Suppressor macrophage (primary cell): ENCODE data around the gene SERHL2.
"Not testable (repeated sequence)": the region's sequence is repeated elsewhere in the genome, so short reads cannot be mapped to it uniquely, and the experiment has no call there.

ENCODE experiments used
- DNase-seq, 4 experiments: peaks; one replicate each; pipeline ENCODE4 v3.0.0-alpha.2; 2020 to 2022
- total RNA-seq, 17 experiments: gene quantifications; one replicate each; lab custom pipeline; 2026; ENCODE audit warnings: mixed read lengths in 6 of 17, inconsistent platforms in 3 of 17; lab: John Stamatoyannopoulos, UW

SERHL2 gene, protein sequence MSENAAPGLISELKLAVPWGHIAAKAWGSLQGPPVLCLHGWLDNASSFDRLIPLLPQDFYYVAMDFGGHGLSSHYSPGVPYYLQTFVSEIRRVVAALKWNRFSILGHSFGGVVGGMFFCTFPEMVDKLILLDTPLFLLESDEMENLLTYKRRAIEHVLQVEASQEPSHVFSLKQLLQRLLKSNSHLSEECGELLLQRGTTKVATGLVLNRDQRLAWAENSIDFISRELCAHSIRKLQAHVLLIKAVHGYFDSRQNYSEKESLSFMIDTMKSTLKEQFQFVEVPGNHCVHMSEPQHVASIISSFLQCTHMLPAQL
- total RNA-seq: 0.04 to 1.2 (median 0.15) reads per million in 17 experiments

DNA sequence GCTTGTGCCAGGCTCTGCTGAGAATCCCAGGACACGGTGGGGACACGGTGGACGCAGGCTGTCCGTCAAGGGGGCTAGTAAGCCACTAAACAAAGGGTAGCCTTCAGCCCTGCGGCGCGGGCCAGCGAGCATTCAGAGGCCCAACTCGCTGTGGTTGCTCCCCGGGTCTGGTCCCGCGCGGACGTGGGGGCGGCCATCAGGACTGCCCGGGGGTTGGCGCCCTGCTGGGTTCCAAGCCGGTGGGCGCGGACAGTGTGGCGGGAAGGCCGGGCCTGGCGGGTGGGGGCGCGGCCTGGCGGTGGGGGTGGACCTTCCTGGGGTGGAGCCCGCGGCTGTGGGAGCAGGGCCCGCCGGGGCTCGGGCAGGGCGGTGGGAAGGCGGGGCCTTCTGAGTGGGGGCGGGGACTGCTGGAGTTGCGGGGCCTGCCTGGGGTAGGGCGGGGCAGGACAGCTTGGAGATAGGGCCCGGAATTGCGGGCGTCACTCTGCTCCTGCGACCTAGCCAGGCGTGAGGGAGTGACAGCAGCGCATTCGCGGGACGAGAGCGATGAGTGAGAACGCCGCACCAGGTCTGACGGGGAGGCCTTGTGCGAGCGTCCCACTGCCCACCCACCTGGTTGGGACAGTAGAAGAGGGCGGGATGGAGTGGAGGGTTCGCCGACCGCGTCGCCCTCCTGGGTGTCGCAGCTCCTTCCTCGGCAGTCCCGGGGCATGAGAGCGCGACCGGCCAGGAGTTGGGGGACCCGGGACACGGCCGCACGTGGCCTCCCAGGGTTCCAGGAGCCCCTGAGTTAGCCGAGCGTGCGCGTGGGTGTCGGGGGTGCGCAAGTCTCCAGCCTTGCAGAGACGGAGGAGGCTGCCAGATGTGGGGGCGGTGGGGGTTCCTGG lies at the start of gene SERHL2:
Gene SERHL2, plus strand, starts transcription at position 482 of the 887 bp plus-strand sequence. Its CDS starts 65 bp downstream, at position 547.
- DNase-seq: peak; percentile 81 to 90 (median 84)

DNA sequence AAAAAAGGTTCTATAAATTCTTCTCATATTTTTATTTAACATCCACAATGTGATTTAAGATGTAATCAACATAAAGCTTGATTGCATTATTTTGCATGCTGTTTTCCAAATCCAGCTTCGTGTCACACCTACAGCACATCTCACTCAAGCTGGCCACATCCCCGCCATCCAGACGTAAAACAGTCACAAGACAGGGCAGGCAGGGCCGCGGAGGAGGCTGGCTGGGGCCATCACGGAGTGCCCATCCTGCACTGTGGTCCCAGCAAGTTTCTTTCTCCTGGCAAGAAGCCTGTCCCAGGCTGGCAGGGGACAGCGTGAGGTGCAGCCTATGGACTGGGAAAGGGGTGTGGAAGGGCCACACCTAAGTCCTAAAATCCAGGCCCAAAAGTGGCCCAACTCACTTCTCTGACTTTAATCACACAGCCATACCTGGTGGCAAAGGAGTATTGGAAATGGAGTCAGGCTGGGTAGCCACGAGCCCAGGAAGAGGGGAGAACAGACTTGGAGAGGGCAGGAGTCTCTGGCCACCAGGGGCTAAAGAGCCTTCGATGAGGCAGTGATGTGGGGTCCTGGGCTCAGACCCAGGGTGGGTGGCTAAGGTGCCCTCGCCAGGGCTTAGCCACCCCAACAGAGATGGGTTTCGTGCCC lies 45.3 kb upstream of the SERHL2 start:
- DNase-seq: not testable (repeated sequence)

DNA sequence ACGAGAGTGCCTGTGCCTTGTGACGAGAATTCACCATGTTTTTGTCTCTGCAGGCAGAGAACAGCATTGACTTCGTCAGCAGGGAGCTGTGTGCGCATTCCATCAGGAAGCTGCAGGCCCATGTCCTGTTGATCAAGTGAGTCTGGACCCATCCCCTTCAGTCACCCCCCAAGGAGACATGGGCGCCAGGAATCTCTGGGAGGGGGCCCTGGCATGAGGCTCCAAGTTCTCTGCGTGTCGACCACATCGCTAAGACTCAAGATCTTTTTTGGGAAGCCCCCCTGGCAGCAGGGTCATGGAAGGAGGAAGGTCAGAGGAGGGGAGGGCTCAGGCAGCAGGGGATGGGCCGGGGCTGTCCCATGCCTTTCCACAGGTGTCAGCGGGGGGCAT lies 44.8 kb upstream of the SERHL2 start:
- not testable (repeated sequence) for DNase-seq

DNA sequence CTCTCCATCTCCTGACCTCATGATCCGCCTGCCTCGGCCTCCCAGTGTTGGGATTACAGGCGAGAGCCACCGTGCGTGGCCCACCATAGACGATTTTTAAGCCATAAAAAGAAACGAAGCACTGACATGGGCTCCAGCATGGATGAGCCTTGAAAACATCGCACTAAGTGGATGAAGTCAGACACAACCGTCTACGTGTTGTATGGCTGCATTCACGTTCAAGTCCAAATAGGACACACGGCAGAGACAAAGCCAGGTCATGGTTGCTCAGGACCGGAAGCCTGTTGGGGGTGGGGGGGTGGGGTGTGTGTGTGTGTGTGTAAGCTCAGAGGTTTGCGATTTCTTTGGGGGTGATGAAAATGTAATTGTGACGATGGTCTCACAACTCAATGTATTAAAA lies 44.2 kb upstream of the SERHL2 start:
- no peak for DNase-seq

DNA sequence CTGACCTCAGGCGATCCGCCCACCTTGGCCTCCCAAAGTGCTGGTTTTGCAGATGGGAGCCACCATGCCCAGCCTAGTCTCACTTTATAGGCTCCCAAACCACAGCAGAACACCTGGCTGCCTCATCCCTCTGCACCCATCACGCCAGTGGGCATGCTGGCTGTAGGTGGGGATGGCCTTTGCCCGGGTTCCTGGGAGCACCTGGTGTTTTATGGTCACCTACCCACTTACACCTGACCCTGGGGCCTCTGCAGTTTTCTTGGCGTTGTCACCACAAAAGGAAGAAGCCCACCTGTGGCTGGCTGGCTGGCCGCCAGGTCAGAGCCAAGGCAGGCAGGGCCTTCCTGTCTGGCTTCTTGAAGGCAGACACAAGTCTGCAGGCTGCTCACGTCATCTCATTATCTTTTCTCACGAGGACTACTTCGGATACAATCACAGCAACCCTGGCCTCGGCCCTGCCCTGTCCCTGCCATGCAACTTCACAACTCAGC lies 42.3 kb upstream of the SERHL2 start:
- DNase-seq: no peak

DNA sequence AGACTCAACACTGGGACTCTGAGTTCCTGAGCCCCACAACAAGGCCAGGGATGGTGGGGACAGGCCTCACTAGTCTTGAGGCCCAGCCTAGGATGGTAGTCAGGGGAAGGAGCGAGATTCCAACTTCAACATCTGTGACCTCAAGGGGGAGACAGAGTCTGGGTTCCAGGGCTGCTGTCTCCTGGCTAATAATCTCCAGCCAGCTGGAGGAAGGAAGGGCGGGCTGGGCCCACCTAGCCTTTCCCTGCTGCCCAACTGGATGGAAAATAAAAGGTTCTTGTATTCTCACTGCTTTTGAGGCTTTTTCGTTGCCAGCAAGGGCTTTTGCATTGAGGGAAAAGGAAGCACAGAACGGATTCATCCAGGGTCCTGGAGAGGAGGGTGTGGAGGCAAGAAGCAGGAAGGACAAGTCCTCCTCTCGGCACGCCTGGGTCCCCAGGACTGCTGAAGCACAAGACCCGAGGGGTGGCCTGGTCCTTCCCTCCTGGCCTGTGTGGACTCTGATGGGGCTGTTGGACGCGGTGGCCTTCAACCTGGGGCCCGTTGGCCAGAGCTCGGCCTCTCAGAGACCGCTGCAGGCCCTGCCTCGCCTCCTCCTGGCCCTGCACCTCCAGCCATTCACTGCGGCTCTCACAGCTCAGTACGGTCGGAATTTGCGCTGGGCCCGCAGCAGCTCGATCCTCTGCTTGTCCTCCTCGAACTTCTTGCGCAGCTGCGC lies 41.3 kb upstream of the SERHL2 start:
- DNase-seq: not testable (repeated sequence)

DNA sequence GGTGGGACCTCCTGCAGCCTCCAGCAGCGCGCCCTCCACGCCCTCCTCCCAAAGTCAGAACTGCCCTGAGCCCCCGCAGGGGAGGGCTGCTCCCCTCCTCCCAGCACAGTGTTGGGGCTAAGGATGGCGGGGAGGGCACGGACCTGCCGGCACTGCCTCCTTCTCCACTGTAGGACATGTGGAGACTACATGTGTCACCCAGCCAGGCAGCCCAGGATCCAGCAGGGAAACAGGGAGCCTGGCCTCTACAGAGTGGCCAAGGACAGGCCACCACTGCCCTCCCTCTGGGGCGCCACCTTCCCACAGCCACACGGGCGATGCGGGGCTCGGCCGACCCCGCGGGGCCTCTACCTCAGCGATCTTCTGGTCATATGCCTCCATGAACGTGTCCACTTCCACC lies 39.4 kb upstream of the SERHL2 start:
- not testable (repeated sequence) for DNase-seq

DNA sequence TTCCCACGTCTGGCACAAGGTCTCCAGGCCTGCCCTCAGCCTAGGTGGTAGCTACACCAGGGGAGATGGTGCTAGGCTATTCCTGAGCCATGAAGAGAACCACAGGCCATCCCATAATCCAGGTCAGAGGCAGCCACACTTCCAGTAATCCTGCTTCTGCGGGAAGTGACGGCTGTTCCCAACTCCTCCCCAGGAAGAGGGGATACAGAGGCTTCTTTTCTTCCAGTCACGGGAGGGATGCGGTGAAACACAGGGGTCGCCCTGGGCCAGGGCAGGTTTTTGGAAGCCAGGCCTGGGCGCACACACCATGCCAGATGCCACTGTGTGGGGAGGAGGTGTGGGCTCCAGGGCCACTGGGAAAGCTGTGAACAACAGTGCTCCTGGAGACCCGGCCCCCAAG lies 38.5 kb upstream of the SERHL2 start:
- DNase-seq: not testable (repeated sequence)

DNA sequence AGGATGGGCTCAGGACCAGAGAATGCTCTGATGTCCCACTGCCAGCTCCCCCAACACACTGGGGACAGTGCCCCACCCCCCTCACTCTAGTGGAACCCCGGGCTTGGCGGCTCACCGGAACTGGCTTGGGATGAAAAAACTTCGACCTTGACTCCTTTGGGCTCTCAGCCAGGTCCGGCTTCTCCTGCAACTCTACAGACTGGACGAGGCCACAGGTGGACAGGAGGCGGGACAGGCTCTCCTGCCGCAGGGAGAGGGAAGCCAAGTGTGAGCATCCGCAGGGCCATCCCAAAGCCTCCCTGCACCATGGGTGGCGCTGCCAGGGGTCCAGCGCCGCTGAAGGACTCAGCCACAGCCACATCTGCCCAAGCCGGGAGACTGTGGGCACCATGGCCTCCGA lies 37.9 kb upstream of the SERHL2 start:
- DNase-seq: no peak

DNA sequence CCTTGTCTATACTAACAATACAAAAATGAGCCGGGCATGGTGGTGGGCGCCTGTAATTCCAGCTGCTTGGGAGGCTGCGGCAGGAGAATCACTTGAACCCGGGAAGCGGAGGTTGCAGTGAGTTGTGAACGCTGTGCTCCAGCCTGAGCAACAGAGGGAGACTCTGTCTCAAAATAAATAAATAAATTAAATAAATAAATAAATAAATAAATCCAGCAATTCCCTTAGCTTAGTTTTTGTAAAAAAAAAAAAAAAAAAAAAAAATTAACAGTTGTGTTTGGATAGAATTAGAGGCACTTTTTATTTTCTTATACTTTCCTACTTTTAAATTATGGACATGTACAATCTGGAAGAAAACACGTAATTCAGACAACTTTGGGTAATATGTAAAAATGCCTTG lies 36.7 kb upstream of the SERHL2 start:
- not testable (repeated sequence) for DNase-seq

DNA sequence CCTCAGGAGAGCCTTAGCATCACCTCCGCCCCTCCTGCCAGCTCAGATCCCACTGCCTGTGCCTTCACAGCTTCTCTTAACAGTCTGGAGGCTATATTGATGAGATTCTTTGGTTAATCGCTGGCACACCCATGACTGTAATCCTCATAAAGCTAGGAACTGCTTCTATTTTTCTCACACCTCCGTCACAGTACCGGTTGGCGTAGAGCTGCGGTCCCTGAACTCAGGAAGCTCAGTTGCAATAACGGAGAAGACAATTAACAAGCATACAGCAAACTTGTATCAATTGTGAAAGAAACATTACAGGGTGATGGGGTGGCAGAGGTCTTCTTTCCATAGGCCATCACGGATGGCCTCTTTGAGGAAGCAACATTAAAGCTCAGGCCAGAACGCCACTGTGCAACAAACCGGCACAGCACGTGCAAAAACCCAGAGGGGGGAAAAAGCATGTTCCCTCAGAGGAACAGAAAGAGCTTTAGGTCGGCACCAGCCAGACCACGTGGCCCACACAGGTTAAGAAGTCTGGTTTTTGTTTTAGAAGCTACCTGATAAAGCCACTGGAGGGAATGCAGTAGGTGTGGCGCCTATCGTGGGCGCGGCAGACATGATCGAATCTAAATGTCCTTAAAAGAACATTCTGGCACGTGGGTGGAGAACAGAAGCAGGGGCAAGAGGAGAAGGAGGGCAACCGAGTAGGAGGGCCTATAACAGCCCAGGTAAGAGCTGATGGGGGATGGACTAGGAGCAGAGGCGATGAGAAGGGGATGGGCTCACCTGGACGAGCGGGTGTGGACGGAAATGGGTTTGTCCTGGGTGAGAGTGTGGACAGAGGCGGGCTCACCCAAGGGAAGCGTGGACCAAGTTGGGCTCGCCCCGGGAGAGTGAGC lies 34.9 kb upstream of the SERHL2 start:
- peak in 1 of 4 experiments; percentile 20 for DNase-seq

DNA sequence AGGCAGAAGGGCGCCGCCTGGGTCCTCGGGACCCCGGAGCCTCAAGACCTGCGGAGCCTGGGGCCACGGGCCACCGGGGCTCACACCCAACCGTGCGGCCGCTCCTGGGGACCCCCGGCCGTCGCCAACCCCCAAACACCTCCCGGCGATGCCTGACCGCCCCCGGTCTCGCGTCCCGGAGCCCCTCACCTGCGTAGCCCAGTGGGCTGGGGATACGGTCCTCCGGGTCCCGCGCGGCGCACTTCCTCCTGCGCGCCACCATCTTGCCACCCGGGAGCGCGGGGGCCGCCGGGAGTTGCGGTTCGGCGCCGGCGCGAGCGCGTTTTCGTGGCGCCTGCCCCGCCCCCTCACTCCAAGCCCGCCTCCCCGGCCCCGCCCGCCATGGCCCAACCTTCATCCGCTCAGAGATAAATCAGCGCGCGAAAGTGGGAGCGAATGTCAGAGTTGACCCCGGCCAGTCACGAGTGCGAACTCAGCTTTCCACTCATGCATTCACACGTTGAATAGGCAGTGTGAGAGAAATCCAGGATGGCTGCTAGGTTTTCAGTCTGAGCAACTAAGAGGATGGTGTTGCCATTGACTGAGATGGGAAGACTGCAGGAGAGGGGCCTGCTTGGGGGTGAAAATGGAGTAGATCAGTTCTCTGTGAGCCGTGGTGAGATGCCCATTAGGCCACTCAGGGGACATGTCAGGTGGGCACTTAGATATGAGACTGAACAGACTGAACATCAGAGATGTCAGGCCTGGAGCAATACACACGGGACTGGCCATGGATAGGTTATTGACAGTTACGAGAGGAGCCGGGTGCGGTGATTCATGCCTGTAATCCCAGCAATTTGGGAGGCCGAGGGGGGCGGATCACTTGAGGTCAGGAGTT lies 34.0 kb upstream of the SERHL2 start, which contains the start of gene RRP7A:
Gene RRP7A, minus strand, starts transcription at position 272 of the 877 bp plus-strand sequence. Its CDS starts 10 bp downstream, at position 262.
- peak; percentile 89 to 94 (median 92) for DNase-seq

DNA sequence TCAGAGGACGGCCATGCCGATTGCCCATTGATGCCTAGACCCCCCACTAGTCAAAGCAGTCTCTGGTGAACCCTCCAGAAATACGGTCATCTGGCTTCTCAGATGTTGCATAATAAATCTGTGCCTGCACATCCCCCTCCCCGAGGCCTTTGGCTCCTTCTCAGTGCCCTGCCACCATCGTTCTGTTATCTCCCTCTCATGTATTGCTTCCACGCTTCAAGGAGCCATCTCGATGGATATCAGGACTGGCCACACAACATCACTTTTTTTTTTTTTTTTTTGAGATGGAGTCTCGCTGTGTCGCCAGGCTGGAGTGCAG lies 32.6 kb upstream of the SERHL2 start:
- no peak for DNase-seq

DNA sequence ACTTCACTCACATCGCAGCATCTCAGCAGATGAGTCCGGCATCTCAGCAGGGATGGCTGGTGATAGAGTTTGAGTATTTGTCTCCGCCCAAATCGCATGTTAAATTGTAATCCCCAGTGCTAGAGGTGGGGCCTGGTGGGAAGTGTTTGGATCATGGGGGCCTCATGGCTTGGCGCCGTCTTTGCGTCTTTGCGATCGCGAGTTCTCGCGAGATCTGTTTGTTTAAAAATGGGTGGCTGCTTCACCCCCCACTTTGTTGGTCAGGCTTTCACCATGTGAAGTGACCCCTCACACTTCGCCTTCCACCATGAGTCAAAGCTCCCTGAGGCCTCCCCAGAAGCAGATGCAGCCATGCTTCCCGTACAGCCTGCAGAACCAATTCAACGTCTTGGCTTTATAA lies 31.2 kb upstream of the SERHL2 start:
- no peak for DNase-seq

DNA sequence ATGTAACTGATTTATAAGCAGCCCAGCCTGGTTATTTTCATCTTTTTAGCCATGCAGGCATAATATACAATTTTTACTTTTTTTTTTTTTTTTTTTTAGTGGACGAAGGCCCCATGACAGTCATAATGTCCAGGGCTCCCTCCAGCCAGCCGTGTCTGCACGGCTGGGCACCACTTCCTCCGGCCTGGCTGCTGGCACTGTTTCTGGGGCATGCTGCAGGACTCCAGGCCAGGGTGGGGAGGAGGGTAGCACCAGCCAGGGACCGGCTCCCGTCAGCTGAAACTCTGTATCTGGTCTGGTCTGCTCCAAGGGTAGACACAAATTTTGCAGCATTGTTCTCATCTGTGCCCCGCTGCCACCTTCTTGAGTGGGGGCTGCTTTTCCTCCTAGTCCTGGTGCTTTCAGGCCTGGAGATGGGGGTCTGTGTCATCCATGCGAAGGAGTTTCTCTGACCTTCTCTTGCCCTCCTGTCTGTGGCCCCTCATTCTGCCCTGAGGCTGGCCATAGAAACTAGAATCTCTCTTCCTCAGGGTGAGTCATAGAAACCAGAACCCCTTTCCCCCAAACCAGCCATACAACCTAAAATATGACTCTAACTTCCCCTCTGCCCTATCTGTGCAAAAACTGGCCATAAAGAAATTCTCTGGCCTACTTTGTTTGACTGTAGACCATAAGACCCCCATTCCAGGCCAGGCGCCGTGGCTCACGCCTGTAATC lies 25.0 kb upstream of the SERHL2 start:
- no peak for DNase-seq

DNA sequence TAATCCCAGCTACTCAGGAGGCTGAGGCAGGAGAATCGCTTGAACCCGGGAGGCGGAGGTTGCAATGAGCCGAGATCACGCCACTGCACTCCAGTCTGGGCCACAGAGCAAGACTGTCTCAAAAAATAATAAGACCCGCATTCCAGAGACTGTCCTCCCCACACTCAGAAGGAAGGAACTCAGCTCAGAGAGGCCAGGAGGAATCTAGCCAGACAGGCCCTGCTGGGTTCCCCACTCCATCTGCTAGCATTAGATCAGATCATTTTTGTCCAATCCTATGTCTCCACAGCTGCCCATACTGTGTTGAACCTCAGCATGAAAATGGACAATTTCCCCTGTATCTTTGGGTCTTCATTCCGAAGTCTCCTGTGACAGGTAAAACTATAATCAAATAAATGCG lies 24.3 kb upstream of the SERHL2 start:
- DNase-seq: not testable (repeated sequence)

DNA sequence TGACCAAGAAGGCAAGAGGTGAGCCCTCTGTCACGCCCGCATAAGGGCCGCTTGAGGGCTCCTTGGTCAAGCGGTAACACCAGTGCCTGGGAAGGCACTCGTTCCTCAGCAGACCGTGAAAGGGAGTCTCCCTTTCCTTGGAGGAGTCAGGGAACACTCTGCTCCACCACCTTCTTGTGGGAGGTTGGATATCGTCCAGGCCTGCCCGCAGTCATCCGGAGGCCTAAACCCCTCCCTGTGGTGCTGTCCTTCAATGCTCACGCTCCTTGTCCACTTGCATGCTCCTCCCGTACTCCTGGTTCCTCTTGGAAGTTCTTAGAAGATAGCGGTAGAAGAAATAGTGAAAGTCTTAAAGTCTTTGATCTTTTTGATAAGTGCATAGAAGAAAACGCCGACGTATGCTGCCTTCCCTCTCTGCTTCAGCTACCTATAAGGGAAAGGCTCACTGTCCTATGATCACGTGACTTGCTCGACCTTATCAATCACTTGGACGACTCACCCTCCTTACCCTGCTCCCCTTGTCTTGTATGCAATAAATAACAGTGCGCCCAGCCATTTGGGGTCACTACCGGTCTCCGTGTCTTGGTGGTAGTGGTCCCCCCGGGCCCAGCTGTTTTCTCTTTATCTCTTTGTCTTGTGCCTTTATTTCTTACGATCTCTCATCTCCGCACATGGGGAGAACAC lies 22.2 kb upstream of the SERHL2 start:
- DNase-seq: not testable (repeated sequence)

DNA sequence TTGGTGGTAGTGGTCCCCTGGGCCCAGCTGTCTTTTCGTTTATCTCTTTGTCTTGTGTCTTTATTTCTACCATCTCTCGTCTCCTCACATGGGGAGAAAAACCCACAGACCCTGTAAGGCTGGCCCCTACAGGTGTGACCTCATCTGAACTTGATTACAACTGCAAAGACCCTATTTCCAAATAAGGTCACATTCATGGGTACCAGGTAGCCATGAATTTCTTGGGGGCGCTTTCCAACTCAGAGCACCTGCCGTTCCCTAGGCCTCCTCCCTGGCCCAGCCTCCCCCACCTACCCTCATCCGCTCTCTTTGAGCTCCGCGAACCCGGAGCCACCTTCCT lies 20.1 kb upstream of the SERHL2 start:
- no peak for DNase-seq
